ENCODE results near the gene IWS1. TPM values are rescaled to one million over a fixed set of nuclear protein-coding genes. Genes with fewer than 3 reads are reported as not detected.

IWS1 gene
- total and polyA plus RNA-seq, 7 experiments from 2014 or later = 15.7 to 57.5 (median 39.7) TPM

DNA sequence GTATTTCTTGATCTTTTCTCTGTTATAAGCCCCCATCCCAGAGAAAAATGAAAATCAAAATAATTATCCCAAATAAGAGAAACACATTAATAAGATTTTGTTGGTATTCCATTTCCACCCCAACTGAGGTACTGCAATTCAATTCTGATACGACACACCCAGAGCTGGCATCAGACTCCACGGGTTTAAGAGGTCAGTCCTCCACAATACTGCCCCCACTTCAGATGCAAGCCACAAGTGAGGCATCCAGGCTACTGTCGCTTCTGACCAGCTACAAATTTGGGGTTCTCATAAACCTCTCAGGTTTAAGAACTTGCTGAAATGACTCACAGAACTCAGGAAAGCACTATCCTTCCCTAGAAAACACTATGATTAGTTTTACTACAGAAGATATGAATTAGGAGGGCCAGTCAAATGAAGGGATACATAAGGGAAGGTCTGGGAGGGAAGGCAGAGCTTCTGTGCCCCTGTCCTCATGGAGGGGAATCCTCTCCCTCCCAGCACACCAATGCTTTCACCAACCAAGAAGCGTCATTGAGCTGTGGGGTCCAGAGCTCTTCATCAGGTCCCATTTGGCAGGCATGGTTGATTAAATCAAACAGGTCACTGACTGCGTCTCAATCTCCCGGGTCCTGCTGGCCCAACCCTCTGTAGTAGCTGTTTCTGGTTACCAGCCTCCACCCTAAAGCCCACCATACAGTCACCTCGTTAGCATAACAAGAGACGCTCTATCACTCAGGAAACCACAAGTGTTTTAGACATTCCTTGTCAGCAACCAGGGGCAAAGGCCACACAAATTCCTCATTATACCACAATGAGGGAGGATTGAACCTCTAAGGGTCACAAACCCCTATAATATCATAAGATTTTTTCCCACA lies 46.2 kb downstream of the IWS1 start:
- Histone ChIP-seq H3K27me3 (ENCODE audit: control insufficient read depth in 2 of 2, insufficient read depth in 2 of 2, low read length in 2 of 2) (no peaks in the 10 kb centered on the region), H3K27ac (ENCODE audit: low read depth, low read length) (no peak overlapping the region), H3K4me3 (ENCODE audit: low read length) (no peak overlapping the region), H3K4me1 (ENCODE audit: control insufficient read depth in 2 of 2, insufficient read depth in 2 of 2, low read length in 2 of 2) (no peaks in the 10 kb centered on the region), H3K9me3 (ENCODE audit: control insufficient read depth in 2 of 3, low read length in 3 of 3) (no peaks in the 10 kb centered on the region), H3K36me3 (ENCODE audit: control insufficient read depth in 2 of 3, insufficient read depth in 3 of 3, low read length in 3 of 3) (peaks cover 0 to 44% (median 7%) of the 10 kb centered on the region in 3 experiments)
- H3K27ac Mint-ChIP-seq = peak overlapping the region in 1 of 9 donors; percentile 33
- intact Hi-C loops (cut with micrococcal nuclease) = loop anchor here (1.0 to 5.0 kb wide), 7 partner anchors 63 to 412 kb away; partner anchors contain the start of gene PROC (in 1 of the 2)
- H3K27me3 Mint-ChIP-seq = no peaks in the 10 kb centered on the region
- no peak overlapping the region for H3K4me3 Mint-ChIP-seq
- peaks cover 16 to 34% (median 22%) of the 10 kb centered on the region in 5 donors for H3K36me3 Mint-ChIP-seq
- ChIA-PET CTCF (interaction anchor here (0.6 to 2.2 kb wide), 16 partner anchors 9 to 413 kb away, joined by 3 to 13 read pairs (median 5); no protein-coding TSS in a partner anchor), POLR2A (no interaction called here)
- DNase-seq = no peak
- ATAC-seq = no peak
- H3K4me1 Mint-ChIP-seq = peaks cover 0 to 6% (median 5%) of the 10 kb centered on the region in 7 donors
- H3K9me3 Mint-ChIP-seq = peaks cover 0 to 11% (median 4%) of the 10 kb centered on the region in 11 donors

DNA sequence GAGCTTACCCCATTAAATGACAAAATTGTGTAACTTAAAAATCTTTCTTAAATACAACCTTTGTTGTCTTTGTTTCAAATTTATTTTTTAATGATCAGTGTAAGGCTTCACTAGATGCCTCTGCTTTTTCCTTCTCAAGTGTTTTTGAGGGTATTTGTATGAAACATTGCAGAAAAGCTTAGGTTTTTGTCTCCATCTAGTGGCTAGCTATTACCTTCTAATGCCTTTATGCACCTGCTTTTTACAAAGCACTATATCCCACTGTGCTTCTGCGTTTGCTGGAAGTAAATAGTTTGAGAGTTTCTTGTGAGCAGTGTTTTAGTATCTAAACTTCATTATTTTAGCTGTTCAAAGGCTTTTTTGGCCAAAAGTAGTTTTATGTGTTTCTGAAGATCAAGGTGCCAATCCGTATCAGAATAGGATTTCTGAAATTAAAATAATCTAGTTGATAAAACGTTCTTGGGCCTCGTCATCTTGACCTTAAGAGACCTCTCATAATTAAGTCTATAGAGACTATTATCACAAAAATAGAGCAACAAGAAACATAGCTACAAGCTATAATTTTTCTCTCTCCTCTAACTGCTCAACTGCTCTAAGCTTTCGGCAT lies 47.0 kb downstream of the IWS1 start:
- Histone ChIP-seq H3K27me3 (ENCODE audit: control insufficient read depth in 2 of 2, insufficient read depth in 2 of 2, low read length in 2 of 2) (no peaks in the 10 kb centered on the region), H3K36me3 (ENCODE audit: control insufficient read depth in 2 of 3, insufficient read depth in 3 of 3, low read length in 3 of 3) (peaks cover 0 to 36% (median 7%) of the 10 kb centered on the region in 3 experiments), H3K9me3 (ENCODE audit: control insufficient read depth in 2 of 3, low read length in 3 of 3) (no peaks in the 10 kb centered on the region), H3K4me3 (ENCODE audit: low read length) (no peak overlapping the region), H3K4me1 (ENCODE audit: control insufficient read depth in 2 of 2, insufficient read depth in 2 of 2, low read length in 2 of 2) (no peaks in the 10 kb centered on the region), H3K27ac (ENCODE audit: low read depth, low read length) (no peak overlapping the region)
- Mint-ChIP-seq H3K9me3 (peaks cover 0 to 15% (median 4%) of the 10 kb centered on the region in 11 donors), H3K27me3 (no peaks in the 10 kb centered on the region), H3K4me1 (peaks cover 0 to 4% (median 0%) of the 10 kb centered on the region in 7 donors), H3K27ac (no peak overlapping the region), H3K36me3 (peaks cover 15 to 34% (median 24%) of the 10 kb centered on the region in 5 donors), H3K4me3 (no peak overlapping the region)
- intact Hi-C loops (cut with micrococcal nuclease) = loop anchor here (1.0 to 5.0 kb wide), 7 partner anchors 62 to 411 kb away; partner anchors contain the start of gene PROC (in 1 of the 2)
- POLR2A ChIA-PET = no interaction called here
- ATAC-seq (peak; percentile 54), DNase-seq (peak in 6 of 9 donors; percentile 15 to 53 (median 32))
- CTCF ChIA-PET = interaction anchor here (0.6 to 2.2 kb wide), 20 partner anchors 8 to 412 kb away, joined by 3 to 13 read pairs (median 4); no protein-coding TSS in a partner anchor

DNA sequence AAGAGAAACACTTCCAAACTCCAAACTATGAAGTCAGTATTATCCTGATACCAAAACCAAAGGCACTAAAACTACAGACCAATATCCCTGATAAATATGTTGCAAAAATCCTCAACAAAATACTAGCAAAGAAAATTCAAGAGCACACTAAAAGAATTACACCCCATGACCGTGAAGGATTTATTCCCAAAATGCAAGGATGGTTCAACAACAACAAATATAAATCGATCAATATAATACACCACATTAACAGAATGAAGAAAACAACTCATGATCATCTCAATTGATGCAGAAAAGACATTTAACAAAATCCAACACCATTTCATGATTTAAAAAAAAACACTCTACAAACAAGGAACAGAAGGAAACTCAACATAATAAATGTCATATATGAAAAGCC lies 50.5 kb downstream of the IWS1 start:
- Mint-ChIP-seq H3K4me3 (no peak overlapping the region), H3K4me1 (peaks cover 0 to 4% (median 0%) of the 10 kb centered on the region in 7 donors), H3K36me3 (peaks cover 7 to 30% (median 19%) of the 10 kb centered on the region in 5 donors), H3K9me3 (peaks cover 0 to 15% (median 4%) of the 10 kb centered on the region in 11 donors), H3K27ac (peak overlapping the region in 1 of 9 donors; percentile 26), H3K27me3 (no peaks in the 10 kb centered on the region)
- ChIA-PET POLR2A (no interaction called here), CTCF (interaction anchor here (0.9 kb wide), 1 partner anchor 152 kb away, joined by 4 read pairs; no protein-coding TSS in a partner anchor)
- no peak overlapping the region for H3K4me3 ChIP-seq (ENCODE audit: low read length)
- H3K4me1 ChIP-seq (ENCODE audit: control insufficient read depth in 2 of 2, insufficient read depth in 2 of 2, low read length in 2 of 2) = no peaks in the 10 kb centered on the region
- no peak overlapping the region for H3K27ac ChIP-seq (ENCODE audit: low read depth, low read length)
- intact Hi-C loops (cut with micrococcal nuclease) = loop anchor here in 1 of 2 donors (5.0 kb wide), 1 partner anchor 58 kb away; the partner anchor contains the start of gene PROC
- DNase-seq (no peak), ATAC-seq (no peak)
- no peaks in the 10 kb centered on the region for H3K9me3 ChIP-seq (ENCODE audit: control insufficient read depth in 2 of 3, low read length in 3 of 3)
- no peaks in the 10 kb centered on the region for H3K27me3 ChIP-seq (ENCODE audit: control insufficient read depth in 2 of 2, insufficient read depth in 2 of 2, low read length in 2 of 2)
- H3K36me3 ChIP-seq (ENCODE audit: control insufficient read depth in 2 of 3, insufficient read depth in 3 of 3, low read length in 3 of 3) = peaks cover 0 to 11% (median 0%) of the 10 kb centered on the region in 3 experiments

DNA sequence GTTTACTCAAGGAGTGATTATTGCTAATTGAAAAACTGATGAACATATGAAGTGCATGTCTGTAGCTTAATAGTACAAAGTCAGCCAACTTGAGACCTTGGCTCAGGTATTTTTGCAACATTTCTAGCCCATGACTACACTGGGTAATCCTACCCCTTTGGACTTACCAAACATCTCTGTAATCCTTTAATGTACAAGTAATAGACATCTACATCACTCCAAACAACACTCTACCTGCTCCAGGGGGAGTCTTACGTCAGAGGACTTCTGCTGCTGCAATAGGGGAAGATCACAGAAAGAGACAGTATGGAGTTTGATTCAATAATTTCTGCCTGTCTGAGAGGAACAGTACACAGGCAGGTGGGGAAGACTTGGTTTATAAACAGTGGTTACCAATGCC lies 54.0 kb downstream of the IWS1 start:
- CTCF ChIA-PET = no interaction called here
- peaks cover 0 to 4% (median 0%) of the 10 kb centered on the region in 7 donors for H3K4me1 Mint-ChIP-seq
- peaks cover 15 to 45% (median 36%) of the 10 kb centered on the region in 5 donors for H3K36me3 Mint-ChIP-seq
- Histone ChIP-seq H3K27ac (ENCODE audit: low read depth, low read length) (no peak overlapping the region), H3K9me3 (ENCODE audit: control insufficient read depth in 2 of 3, low read length in 3 of 3) (no peaks in the 10 kb centered on the region), H3K36me3 (ENCODE audit: control insufficient read depth in 2 of 3, insufficient read depth in 3 of 3, low read length in 3 of 3) (peaks cover 0 to 14% (median 4%) of the 10 kb centered on the region in 3 experiments), H3K4me1 (ENCODE audit: control insufficient read depth in 2 of 2, insufficient read depth in 2 of 2, low read length in 2 of 2) (no peaks in the 10 kb centered on the region), H3K27me3 (ENCODE audit: control insufficient read depth in 2 of 2, insufficient read depth in 2 of 2, low read length in 2 of 2) (no peaks in the 10 kb centered on the region), H3K4me3 (ENCODE audit: low read length) (no peak overlapping the region)
- no peak for ATAC-seq
- DNase-seq = no peak
- intact Hi-C loops (cut with micrococcal nuclease) = no loop called here
- no peaks in the 10 kb centered on the region for H3K27me3 Mint-ChIP-seq
- peaks cover 0 to 15% (median 4%) of the 10 kb centered on the region in 11 donors for H3K9me3 Mint-ChIP-seq
- H3K4me3 Mint-ChIP-seq = no peak overlapping the region
- POLR2A ChIA-PET = interaction anchor here (0.6 kb wide), 1 partner anchor 19 kb away, joined by 3 read pairs; no protein-coding TSS in a partner anchor
- no peak overlapping the region for H3K27ac Mint-ChIP-seq

GRCh38 chr2:127471286-127471988 lies 54.9 kb downstream of the IWS1 start:
- Histone ChIP-seq H3K27ac (ENCODE audit: low read depth, low read length) (no peak overlapping the region), H3K9me3 (ENCODE audit: control insufficient read depth in 2 of 3, low read length in 3 of 3) (no peaks in the 10 kb centered on the region), H3K27me3 (ENCODE audit: control insufficient read depth in 2 of 2, insufficient read depth in 2 of 2, low read length in 2 of 2) (no peaks in the 10 kb centered on the region), H3K4me1 (ENCODE audit: control insufficient read depth in 2 of 2, insufficient read depth in 2 of 2, low read length in 2 of 2) (no peaks in the 10 kb centered on the region), H3K4me3 (ENCODE audit: low read length) (no peak overlapping the region), H3K36me3 (ENCODE audit: control insufficient read depth in 2 of 3, insufficient read depth in 3 of 3, low read length in 3 of 3) (peaks cover 0 to 14% (median 4%) of the 10 kb centered on the region in 3 experiments)
- ATAC-seq (no peak), DNase-seq (no peak)
- H3K27me3 Mint-ChIP-seq = no peaks in the 10 kb centered on the region
- peaks cover 0 to 4% (median 0%) of the 10 kb centered on the region in 7 donors for H3K4me1 Mint-ChIP-seq
- no peak overlapping the region for H3K4me3 Mint-ChIP-seq
- H3K36me3 Mint-ChIP-seq = peaks cover 17 to 47% (median 35%) of the 10 kb centered on the region in 5 donors
- peaks cover 0 to 15% (median 4%) of the 10 kb centered on the region in 11 donors for H3K9me3 Mint-ChIP-seq
- ChIA-PET POLR2A (interaction anchor here (0.6 kb wide), 1 partner anchor 19 kb away, joined by 3 read pairs; no protein-coding TSS in a partner anchor), CTCF (interaction anchor here (1.2 kb wide), 1 partner anchor 8 kb away, joined by 5 read pairs; no protein-coding TSS in a partner anchor)
- intact Hi-C loops (cut with micrococcal nuclease) = no loop called here
- H3K27ac Mint-ChIP-seq = no peak overlapping the region

- ChIA-PET POLR2A (no interaction called here), CTCF (interaction anchor here (1.0 kb wide), 1 partner anchor 9 kb away, joined by 4 read pairs; no protein-coding TSS in a partner anchor)
- H3K27ac Mint-ChIP-seq = no peak overlapping the region
- no peak overlapping the region for H3K27ac ChIP-seq (ENCODE audit: low read depth, low read length)
- H3K36me3 ChIP-seq (ENCODE audit: control insufficient read depth in 2 of 3, insufficient read depth in 3 of 3, low read length in 3 of 3) = peaks cover 0 to 14% (median 4%) of the 10 kb centered on the region in 3 experiments
- H3K9me3 Mint-ChIP-seq = peaks cover 0 to 2% (median 0%) of the 10 kb centered on the region in 11 donors
- no peak for DNase-seq
- no peaks in the 10 kb centered on the region for H3K27me3 ChIP-seq (ENCODE audit: control insufficient read depth in 2 of 2, insufficient read depth in 2 of 2, low read length in 2 of 2)
- peaks cover 10 to 42% (median 24%) of the 10 kb centered on the region in 5 donors for H3K36me3 Mint-ChIP-seq
- no peaks in the 10 kb centered on the region for H3K27me3 Mint-ChIP-seq
- peaks cover 5 to 13% (median 7%) of the 10 kb centered on the region in 7 donors for H3K4me1 Mint-ChIP-seq
- H3K4me1 ChIP-seq (ENCODE audit: control insufficient read depth in 2 of 2, insufficient read depth in 2 of 2, low read length in 2 of 2) = no peaks in the 10 kb centered on the region
- H3K4me3 Mint-ChIP-seq = no peak overlapping the region
- H3K9me3 ChIP-seq (ENCODE audit: control insufficient read depth in 2 of 3, low read length in 3 of 3) = no peaks in the 10 kb centered on the region
- no peak for ATAC-seq
- H3K4me3 ChIP-seq (ENCODE audit: low read length) = no peak overlapping the region
- intact Hi-C loops (cut with micrococcal nuclease) = no loop called here
Measured at GRCh38 chr2:127469974-127470373, 56.3 kb downstream of the IWS1 start.

Measured in naive thymus-derived CD4-positive, alpha-beta T cell (primary cell).